CD14-positive monocyte (primary cell): ENCODE measurements around the gene DNAJB13. TPM values are rescaled to one million over a fixed set of nuclear protein-coding genes. Genes with fewer than 3 reads are reported as not detected.
A peak's percentile ranks its signal among the peaks of the same experiment; 100 is the strongest.

Experiments
- DNase-seq, 3 donors: peaks; one replicate each; pipeline ENCODE4 v3.0.0-alpha.2; 2011 to 2022
- H2AFZ ChIP-seq: 2 replicates; pipeline ENCODE4 v1.6.0; 2012; ENCODE audit warnings: mild to moderate bottlenecking, low read depth, low read length, inconsistent platforms; ENCODE audit not compliant: insufficient read depth, poor library complexity, severe bottlenecking
- H3K27ac ChIP-seq, 2 donors: 1 replicate in 1 of 2; 2 replicates in 1 of 2; pipeline ENCODE4 v1.5.1; 2012 to 2013; ENCODE audit warnings: low read length in 2 of 2, control low read depth in 1 of 2, inconsistent platforms in 1 of 2, low read depth in 1 of 2, mild to moderate bottlenecking in 1 of 2
- H3K27me3 ChIP-seq, 2 donors: one replicate each; pipeline versions ENCODE4 v1.6.0 to v1.6.1; 2011 to 2013; ENCODE audit warnings: low read length in 2 of 2; ENCODE audit not compliant: control insufficient read depth in 2 of 2, insufficient read depth in 2 of 2
- H3K36me3 ChIP-seq, 2 donors: replicated peaks in 1 of 2; 1 replicate in 1 of 2; 2 replicates in 1 of 2; pipeline versions ENCODE4 v1.5.1 to v1.6.1; 2012 to 2013; ENCODE audit warnings: low read length in 2 of 2, control low read depth in 1 of 2, inconsistent platforms in 1 of 2, mild to moderate bottlenecking in 1 of 2; ENCODE audit not compliant: insufficient read depth in 2 of 2, control insufficient read depth in 1 of 2
- H3K4me1 ChIP-seq, 2 donors: 1 replicate in 1 of 2; 2 replicates in 1 of 2; pipeline versions ENCODE4 v1.5.1 to v1.6.1; 2012 to 2013; ENCODE audit warnings: low read length in 2 of 2, control low read depth in 1 of 2, inconsistent platforms in 1 of 2, mild to moderate bottlenecking in 1 of 2, moderate library complexity in 1 of 2; ENCODE audit not compliant: insufficient read depth in 2 of 2, control insufficient read depth in 1 of 2
- H3K4me2 ChIP-seq: replicated peaks from 2 replicates; pipeline ENCODE3; 2012; ENCODE audit warnings: low read length, moderate library complexity, mild to moderate bottlenecking; ENCODE audit not compliant: poor library complexity, severe bottlenecking; ENCODE audit errors: extremely low read depth
- H3K4me3 ChIP-seq, 3 experiments: fragments of 200-600 bp in 1 of 3; sonication (generic) in 1 of 3; replicated peaks in 1 of 3; 1 replicate in 2 of 3; 2 replicates in 1 of 3; pipeline ENCODE4 v1.5.1; 2011 to 2013; ENCODE audit warnings: low read length in 3 of 3, mild to moderate bottlenecking in 3 of 3, control low read depth in 2 of 3, low read depth in 2 of 3, inconsistent platforms in 1 of 3, moderate library complexity in 1 of 3
- H3K79me2 ChIP-seq: 2 replicates; pipeline ENCODE4 v1.6.0; 2012; ENCODE audit warnings: mild to moderate bottlenecking, control low read depth, inconsistent platforms, low read length, moderate library complexity; ENCODE audit not compliant: insufficient read depth
- H3K9ac ChIP-seq: 2 replicates; pipeline ENCODE4 v1.6.0; 2017; ENCODE audit warnings: low read length, mild to moderate bottlenecking; ENCODE audit not compliant: insufficient read depth, poor library complexity, severe bottlenecking
- H3K9me3 ChIP-seq, 2 donors: replicated peaks in 1 of 2; 1 replicate in 1 of 2; 2 replicates in 1 of 2; pipeline versions ENCODE4 v1.5.1 to v1.6.1; 2012 to 2013; ENCODE audit warnings: low read length in 2 of 2, control low read depth in 1 of 2; ENCODE audit not compliant: control insufficient read depth in 1 of 2, insufficient read depth in 1 of 2
- H4K20me1 ChIP-seq: 2 replicates; pipeline ENCODE4 v1.6.0; 2012; ENCODE audit warnings: mild to moderate bottlenecking, low read length, control low read depth, moderate library complexity; ENCODE audit not compliant: insufficient read depth
- H3K27ac Mint-ChIP-seq, 7 donors: one replicate each; pipeline ENCODE4 v1.8.0; 2020; ENCODE audit warnings: mild to moderate bottlenecking in 7 of 7, mixed read lengths in 7 of 7, moderate library complexity in 6 of 7, inconsistent platforms in 2 of 7
- H3K27me3 Mint-ChIP-seq, 3 donors: one replicate each; pipeline ENCODE4 v1.8.0; 2021 to 2022; ENCODE audit warnings: low read depth in 3 of 3, mild to moderate bottlenecking in 3 of 3, mixed read lengths in 3 of 3, moderate library complexity in 3 of 3, inconsistent platforms in 1 of 3
- H3K36me3 Mint-ChIP-seq, 2 donors: one replicate each; pipeline ENCODE4 v1.8.0; 2020; ENCODE audit warnings: mixed read lengths in 2 of 2, inconsistent platforms in 1 of 2, mild to moderate bottlenecking in 1 of 2
- H3K4me1 Mint-ChIP-seq: one replicate; pipeline ENCODE4 v1.8.0; 2020; ENCODE audit warnings: mild to moderate bottlenecking, mixed read lengths
- H3K4me3 Mint-ChIP-seq, 2 donors: one replicate each; pipeline ENCODE4 v1.8.0; 2020; ENCODE audit warnings: mild to moderate bottlenecking in 2 of 2, mixed read lengths in 2 of 2, moderate library complexity in 1 of 2
- H3K9me3 Mint-ChIP-seq, 7 donors: one replicate each; pipeline ENCODE4 v1.8.0; 2020 to 2022; ENCODE audit warnings: mixed read lengths in 7 of 7, mild to moderate bottlenecking in 6 of 7, moderate library complexity in 6 of 7, inconsistent platforms in 2 of 7
- WGBS: methylation state at CpG from one replicate; pipeline ENCODE4 v1.1.5; 2013; ENCODE audit warnings: missing lambda C conversion rate; ENCODE audit not compliant: insufficient coverage; 5-methylcytosine and 5-hydroxymethylcytosine counted together
- intact Hi-C, 2 donors: fragments of 100-400 bp; cut with micrococcal nuclease; formaldehyde crosslinking; loops; one replicate each; pipeline versions ENCODE4 v1.15.0 to v1.15.1; 2023
- polyA plus RNA-seq, 3 donors: library from polyadenylated mRNA; depleted of rRNA in 1 of 3; unstranded in 2 of 3; stranded (reverse) in 1 of 3; fragments of 300-500 nt in 2 of 3; fragments of >200 nt in 1 of 3; fragmentation: Illumina TruSeq in 2 of 3; gene quantifications; 1 replicate in 2 of 3; 2 replicates in 1 of 3; pipeline ENCODE4 v1.2.3, GENCODE V29; 2012 to 2021
- TF ChIP-seq, protein P1 (sequence below): fragments of 200-600 bp; IDR thresholded peaks from one replicate; pipeline ENCODE4 v1.8.0; 2022; ENCODE audit warnings: antibody characterized with exemption, mild to moderate bottlenecking

DNAJB13 gene
- polyA plus RNA-seq, 3 donors, result not detected

- TF ChIP-seq, protein P1, sequence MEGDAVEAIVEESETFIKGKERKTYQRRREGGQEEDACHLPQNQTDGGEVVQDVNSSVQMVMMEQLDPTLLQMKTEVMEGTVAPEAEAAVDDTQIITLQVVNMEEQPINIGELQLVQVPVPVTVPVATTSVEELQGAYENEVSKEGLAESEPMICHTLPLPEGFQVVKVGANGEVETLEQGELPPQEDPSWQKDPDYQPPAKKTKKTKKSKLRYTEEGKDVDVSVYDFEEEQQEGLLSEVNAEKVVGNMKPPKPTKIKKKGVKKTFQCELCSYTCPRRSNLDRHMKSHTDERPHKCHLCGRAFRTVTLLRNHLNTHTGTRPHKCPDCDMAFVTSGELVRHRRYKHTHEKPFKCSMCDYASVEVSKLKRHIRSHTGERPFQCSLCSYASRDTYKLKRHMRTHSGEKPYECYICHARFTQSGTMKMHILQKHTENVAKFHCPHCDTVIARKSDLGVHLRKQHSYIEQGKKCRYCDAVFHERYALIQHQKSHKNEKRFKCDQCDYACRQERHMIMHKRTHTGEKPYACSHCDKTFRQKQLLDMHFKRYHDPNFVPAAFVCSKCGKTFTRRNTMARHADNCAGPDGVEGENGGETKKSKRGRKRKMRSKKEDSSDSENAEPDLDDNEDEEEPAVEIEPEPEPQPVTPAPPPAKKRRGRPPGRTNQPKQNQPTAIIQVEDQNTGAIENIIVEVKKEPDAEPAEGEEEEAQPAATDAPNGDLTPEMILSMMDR, result no peak
- Histone ChIP-seq H3K9ac (no peak overlapping the region), H4K20me1 (peaks cover 90% of the 10 kb centered on the region), H3K9me3 (no peaks in the 10 kb centered on the region), H2AFZ (no peak overlapping the region), H3K4me2 (no peak overlapping the region), H3K27ac (peak overlapping the region; percentile 12 to 61), H3K36me3 (peaks cover 55 to 73% of the 10 kb centered on the region in 2 donors), H3K79me2 (peaks cover 40% of the 10 kb centered on the region), H3K4me3 (peak overlapping the region in 1 of 3 experiments; percentile 9), H3K27me3 (no peaks in the 10 kb centered on the region), H3K4me1 (peaks cover 66 to 75% of the 10 kb centered on the region in 2 donors)
- WGBS, result 97% methylated on average over 5 of the region's 6 CpGs
- Mint-ChIP-seq H3K9me3 (no peaks in the 10 kb centered on the region), H3K27ac (peak overlapping the region in 5 of 7 donors; percentile 39 to 86 (median 81)), H3K4me3 (no peak overlapping the region), H3K36me3 (peaks cover 64 to 75% of the 10 kb centered on the region in 2 donors), H3K4me1 (peaks cover 72% of the 10 kb centered on the region), H3K27me3 (peaks cover 0 to 2% (median 0%) of the 10 kb centered on the region in 3 donors)
- intact Hi-C loops, result no loop called here
- DNase-seq, result no peak
These were observed 24.6 kb downstream of the DNAJB13 start for GRCh38 chr11:73975479-73975757.

- Histone ChIP-seq H3K9me3 (no peaks in the 10 kb centered on the region), H2AFZ (no peak overlapping the region), H4K20me1 (peaks cover 96% of the 10 kb centered on the region), H3K27ac (peak overlapping the region in 1 of 2 donors; percentile 96), H3K27me3 (no peaks in the 10 kb centered on the region), H3K36me3 (peaks cover 62 to 84% of the 10 kb centered on the region in 2 donors), H3K9ac (no peak overlapping the region), H3K4me3 (no peak overlapping the region), H3K79me2 (peaks cover 52% of the 10 kb centered on the region), H3K4me1 (peaks cover 78 to 87% of the 10 kb centered on the region in 2 donors), H3K4me2 (no peak overlapping the region)
- intact Hi-C loops, result no loop called here
- no peak for DNase-seq
- Mint-ChIP-seq H3K4me3 (no peak overlapping the region), H3K27me3 (peaks cover 0 to 2% (median 0%) of the 10 kb centered on the region in 3 donors), H3K4me1 (peaks cover 76% of the 10 kb centered on the region), H3K36me3 (peaks cover 75 to 87% of the 10 kb centered on the region in 2 donors), H3K27ac (peak overlapping the region in 5 of 7 donors; percentile 33 to 75 (median 62)), H3K9me3 (no peaks in the 10 kb centered on the region)
- TF ChIP-seq, protein P1, result no peak
- WGBS, result 92% methylated on average over 14 of the region's 14 CpGs
These were observed 25.8 kb downstream of the DNAJB13 start for GRCh38 chr11:73976451-73977151.
